Transverse colon (tissue), 4 donors: ENCODE results near the gene NQO1. TPM values are rescaled to one million over a fixed set of nuclear protein-coding genes. Genes with fewer than 3 reads are reported as not detected.

Experiments used
- DNase-seq: peaks from one replicate; pipeline ENCODE4 v3.0.0-alpha.2; 2019
- H3K27ac ChIP-seq, 4 donors: fragments of 200-600 bp; sonication (generic); 2 replicates each; pipeline ENCODE4 v1.5.1; 2016 to 2018; ENCODE audit warnings: inconsistent platforms in 4 of 4
- H3K27me3 ChIP-seq: fragments of 200-600 bp; sonication (generic); 2 replicates; pipeline ENCODE4 v1.5.1; 2017; ENCODE audit warnings: inconsistent platforms
- H3K36me3 ChIP-seq, 4 donors: fragments of 200-600 bp; sonication (generic); 2 replicates each; pipeline ENCODE4 v1.5.1; 2017 to 2019; ENCODE audit warnings: inconsistent platforms in 4 of 4
- H3K4me1 ChIP-seq, 4 donors: fragments of 200-600 bp; sonication (generic); 2 replicates each; pipeline ENCODE4 v1.5.1; 2017 to 2020; ENCODE audit warnings: inconsistent platforms in 4 of 4
- H3K4me3 ChIP-seq, 4 donors: fragments of 200-600 bp; sonication (generic); 1 replicate in 1 of 4; 2 replicates in 3 of 4; pipeline versions ENCODE4 v1.5.1 to v1.6.1; 2017 to 2019; ENCODE audit warnings: inconsistent platforms in 4 of 4
- H3K9me3 ChIP-seq, 2 donors: fragments of 200-600 bp; sonication (generic); 2 replicates each; pipeline ENCODE4 v1.5.1; 2017 to 2019; ENCODE audit warnings: inconsistent platforms in 2 of 2
- EP300 ChIP-seq: sonication (generic); formaldehyde crosslinking; IDR thresholded peaks from one replicate; pipeline ENCODE4 v1.6.1; 2017; ENCODE audit warnings: antibody characterized with exemption, low read depth
- POLR2A ChIP-seq: fragments of 450-650 bp; IDR thresholded peaks from one replicate; pipeline ENCODE4 v1.6.1; 2016; ENCODE audit warnings: antibody characterized with exemption, mild to moderate bottlenecking, moderate library complexity
- POLR2AphosphoS5 ChIP-seq, 3 donors: sonication (generic); formaldehyde crosslinking; IDR thresholded peaks; one replicate each; pipeline ENCODE4 v1.6.1; 2016; ENCODE audit warnings: antibody characterized with exemption in 3 of 3
- WGBS, 2 donors: methylation state at CpG; one replicate each; pipeline ENCODE4 v1.1.5; 2018; ENCODE audit warnings: low coverage in 1 of 2; 5-methylcytosine and 5-hydroxymethylcytosine counted together
- in situ Hi-C, 4 donors: fragments of 200-750 bp; cut with MboI; loops; one replicate each; pipeline versions ENCODE4 v1.15.0 to v1.15.1; 2017; ENCODE audit warnings: low sequenced_read_pairs in 3 of 4, low pct_ligation_motif_present in 1 of 4, low pct_unique_long_range_greater_than_20kb in 1 of 4
- intact Hi-C: fragments of 100-400 bp; cut with DNase I; formaldehyde crosslinking; loops from one replicate; pipeline ENCODE4 v1.15.1; 2023; ENCODE audit warnings: low total_unique reads
- total RNA-seq, 4 donors: library from RNA; depleted of rRNA; stranded (reverse); fragments of >200 nt; gene quantifications; one replicate each; pipeline ENCODE4 v1.1.0, GENCODE V29; 2016
- TF ChIP-seq, protein P1 (sequence below), 5 experiments: fragments of 200-600 bp in 3 of 5; fragments of 450-650 bp in 2 of 5; sonication (generic) in 3 of 5; IDR thresholded peaks; 1 replicate in 2 of 5; 2 replicates in 3 of 5; pipeline ENCODE4 v1.5.1; 2016 to 2017; ENCODE audit warnings: antibody characterized with exemption in 5 of 5, inconsistent platforms in 3 of 5, mild to moderate bottlenecking in 2 of 5, moderate library complexity in 1 of 5

NQO1 gene
- total RNA-seq, 4 donors from 2014 or later, result 9.0 to 296 (median 165) TPM

DNA sequence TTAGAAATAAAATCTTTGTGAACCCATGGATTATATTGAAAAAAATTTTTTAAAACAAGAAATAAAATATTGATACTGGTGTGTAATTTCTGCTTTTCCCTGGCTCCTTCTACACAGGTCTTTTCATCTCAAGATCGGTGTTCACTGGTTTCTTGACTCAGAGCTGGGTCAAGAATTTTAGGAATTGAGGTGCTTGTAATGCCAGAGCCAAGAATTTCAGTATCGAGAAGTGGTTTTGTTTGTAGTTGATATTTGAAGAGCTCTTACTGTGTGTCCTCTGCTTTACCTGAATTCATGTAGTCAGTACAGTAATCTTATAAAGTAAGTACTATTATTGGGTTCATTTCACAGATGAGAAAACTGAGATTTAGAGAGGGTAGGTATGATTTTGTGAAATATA is 43.0 kb upstream of the NQO1 start:
- DNase-seq, result no peak
- H3K4me3 ChIP-seq, result no peak overlapping the region
- no peaks in the 10 kb centered on the region for H3K9me3 ChIP-seq
- in situ Hi-C loops, result no loop called here
- intact Hi-C loops, result no loop called here
- no peaks in the 10 kb centered on the region for H3K27me3 ChIP-seq
- H3K4me1 ChIP-seq, result peaks cover 0 to 36% (median 8%) of the 10 kb centered on the region in 4 donors
- TF ChIP-seq EP300 (no peak), POLR2AphosphoS5 (IDR thresholded peaks at IDR 0.05) (no peak), POLR2A (no peak)
- TF ChIP-seq, protein P1, sequence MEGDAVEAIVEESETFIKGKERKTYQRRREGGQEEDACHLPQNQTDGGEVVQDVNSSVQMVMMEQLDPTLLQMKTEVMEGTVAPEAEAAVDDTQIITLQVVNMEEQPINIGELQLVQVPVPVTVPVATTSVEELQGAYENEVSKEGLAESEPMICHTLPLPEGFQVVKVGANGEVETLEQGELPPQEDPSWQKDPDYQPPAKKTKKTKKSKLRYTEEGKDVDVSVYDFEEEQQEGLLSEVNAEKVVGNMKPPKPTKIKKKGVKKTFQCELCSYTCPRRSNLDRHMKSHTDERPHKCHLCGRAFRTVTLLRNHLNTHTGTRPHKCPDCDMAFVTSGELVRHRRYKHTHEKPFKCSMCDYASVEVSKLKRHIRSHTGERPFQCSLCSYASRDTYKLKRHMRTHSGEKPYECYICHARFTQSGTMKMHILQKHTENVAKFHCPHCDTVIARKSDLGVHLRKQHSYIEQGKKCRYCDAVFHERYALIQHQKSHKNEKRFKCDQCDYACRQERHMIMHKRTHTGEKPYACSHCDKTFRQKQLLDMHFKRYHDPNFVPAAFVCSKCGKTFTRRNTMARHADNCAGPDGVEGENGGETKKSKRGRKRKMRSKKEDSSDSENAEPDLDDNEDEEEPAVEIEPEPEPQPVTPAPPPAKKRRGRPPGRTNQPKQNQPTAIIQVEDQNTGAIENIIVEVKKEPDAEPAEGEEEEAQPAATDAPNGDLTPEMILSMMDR (IDR thresholded peaks at IDR 0.05), result no peak
- H3K36me3 ChIP-seq, result no peaks in the 10 kb centered on the region
- 49 to 50% methylated on average over 2 of the region's 2 CpGs for WGBS, 2 donors
- no peak overlapping the region for H3K27ac ChIP-seq

DNA sequence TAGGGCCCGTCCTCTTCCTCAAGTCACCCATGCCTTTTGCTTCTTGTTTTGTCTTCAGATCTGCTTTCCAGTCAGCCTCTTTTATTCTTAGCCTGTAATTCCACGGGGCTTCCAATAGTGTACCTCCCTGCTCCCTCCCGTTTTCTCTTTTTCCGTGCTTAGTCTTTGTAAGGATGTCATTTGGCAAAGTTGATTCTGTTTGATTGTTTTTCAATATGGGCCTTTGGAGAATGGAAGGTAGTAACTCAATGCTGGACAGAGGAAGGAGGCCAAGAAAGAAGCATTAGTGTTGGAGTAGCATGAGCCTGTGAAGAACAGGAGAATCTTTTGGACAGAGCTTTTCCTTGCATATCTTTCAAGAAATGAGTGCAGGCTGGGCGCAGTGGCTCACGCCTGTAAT is 42.3 kb upstream of the NQO1 start:
- Histone ChIP-seq H3K9me3 (no peaks in the 10 kb centered on the region), H3K4me1 (peaks cover 0 to 43% (median 10%) of the 10 kb centered on the region in 4 donors), H3K27me3 (no peaks in the 10 kb centered on the region), H3K36me3 (no peaks in the 10 kb centered on the region), H3K4me3 (no peak overlapping the region), H3K27ac (no peak overlapping the region)
- no peak for DNase-seq
- TF ChIP-seq EP300, result no peak
- TF ChIP-seq POLR2A, result no peak
- no peak for TF ChIP-seq POLR2AphosphoS5 (IDR thresholded peaks at IDR 0.05)
- TF ChIP-seq, protein P1 (IDR thresholded peaks at IDR 0.05), result no peak
- intact Hi-C loops, result no loop called here
- 91 to 93% methylated on average over 6 of the region's 6 CpGs for WGBS, 2 donors
- in situ Hi-C loops, result no loop called here

DNA sequence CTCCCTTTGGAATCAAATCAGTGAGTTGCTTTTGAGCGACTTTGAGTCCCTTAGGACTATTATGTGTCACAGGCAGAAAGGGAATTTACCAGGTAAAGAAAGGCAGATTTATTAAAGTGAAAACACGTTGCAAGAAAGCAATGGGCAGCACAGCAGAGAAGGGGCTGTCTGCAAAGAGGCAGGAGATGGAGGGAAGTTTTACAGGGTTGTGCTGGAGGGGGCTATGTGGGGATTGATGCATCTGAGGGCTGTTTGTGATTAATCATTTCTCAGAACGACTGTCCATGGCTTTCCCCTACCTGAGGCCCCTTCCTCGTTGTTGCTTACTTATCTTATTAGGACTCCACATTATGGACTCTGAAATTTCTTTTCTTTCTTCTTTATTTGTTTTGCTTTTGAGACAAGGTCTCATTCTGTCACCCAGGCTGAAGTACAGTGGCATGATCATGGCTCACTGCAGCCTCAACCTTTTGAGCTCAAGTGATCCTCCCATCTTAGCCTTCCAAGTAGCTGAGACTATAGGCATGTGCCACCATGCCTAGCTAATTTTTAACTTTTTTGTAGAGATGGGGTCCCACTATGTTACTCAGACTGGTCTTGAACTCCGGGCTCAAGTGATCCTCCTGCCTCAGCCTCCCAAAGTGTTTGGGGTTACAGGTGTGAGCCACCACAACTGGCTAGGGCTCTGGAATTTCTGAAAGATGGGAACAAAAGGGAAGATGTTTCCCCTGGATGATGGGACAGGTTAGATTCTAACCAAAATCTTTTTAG is 41.3 kb upstream of the NQO1 start:
- intact Hi-C loops, result no loop called here
- Histone ChIP-seq H3K4me3 (no peak overlapping the region), H3K27me3 (no peaks in the 10 kb centered on the region), H3K27ac (no peak overlapping the region), H3K9me3 (no peaks in the 10 kb centered on the region), H3K4me1 (peaks cover 0 to 41% (median 12%) of the 10 kb centered on the region in 4 donors), H3K36me3 (no peaks in the 10 kb centered on the region)
- in situ Hi-C loops, result no loop called here
- no peak for TF ChIP-seq POLR2AphosphoS5 (IDR thresholded peaks at IDR 0.05)
- TF ChIP-seq EP300, result no peak
- TF ChIP-seq POLR2A, result no peak
- TF ChIP-seq, protein P1 (IDR thresholded peaks at IDR 0.05), result no peak
- 57 to 61% methylated on average over 4 to 5 of the region's 5 CpGs for WGBS, 2 donors
- no peak for DNase-seq

DNA sequence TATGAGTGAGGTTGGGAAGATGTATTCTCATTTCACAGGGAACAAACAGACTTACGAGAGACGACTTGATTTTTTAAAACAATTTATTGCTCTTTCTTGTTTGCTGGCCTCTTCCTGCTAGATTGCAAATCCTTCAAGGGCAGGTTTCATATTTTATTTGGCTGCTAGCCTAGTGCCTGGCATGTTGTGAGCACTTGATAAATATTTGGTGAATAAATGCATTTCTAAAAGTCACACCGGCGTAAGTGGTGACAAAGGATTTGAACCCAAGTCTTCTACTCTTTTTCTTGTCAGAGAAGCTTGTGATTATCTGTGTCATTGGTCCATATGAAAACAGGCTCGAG is 37.2 kb upstream of the NQO1 start:
- Histone ChIP-seq H3K27me3 (no peaks in the 10 kb centered on the region), H3K9me3 (no peaks in the 10 kb centered on the region), H3K36me3 (no peaks in the 10 kb centered on the region), H3K4me1 (peaks cover 0 to 33% (median 16%) of the 10 kb centered on the region in 4 donors), H3K27ac (peak overlapping the region; percentile 89 to 99 (median 96)), H3K4me3 (peak overlapping the region in 3 of 4 donors; percentile 86 to 99 (median 93))
- 33 to 57% methylated on average over 2 to 5 of the region's 5 CpGs for WGBS, 2 donors
- TF ChIP-seq POLR2AphosphoS5 (IDR thresholded peaks at IDR 0.05), result no peak
- no peak for TF ChIP-seq EP300
- TF ChIP-seq, protein P1 (IDR thresholded peaks at IDR 0.05), result no peak
- no peak for TF ChIP-seq POLR2A
- intact Hi-C loops (no loop called here), in situ Hi-C loops (no loop called here)
- no peak for DNase-seq
